Measurements from ENCODE around the gene DMD.

DMD gene

GRCh38 chrX:31545726-31546125 is 1665.6 kb downstream of the DMD start:
- Mint-ChIP-seq H3K27ac (no peak overlapping the region), H3K4me1 (ENCODE audit: low read depth) (no peaks in the 10 kb centered on the region), H3K27me3 (no peaks in the 10 kb centered on the region), H3K9me3 (peaks cover 3% of the 10 kb centered on the region), H3K4me3 (no peak overlapping the region), H3K36me3 (ENCODE audit: low read depth) (no peaks in the 10 kb centered on the region)

- no peaks in the 10 kb centered on the region for H3K4me1 Mint-ChIP-seq (ENCODE audit: low read depth)
- H3K27ac Mint-ChIP-seq = no peak overlapping the region
- H3K36me3 Mint-ChIP-seq (ENCODE audit: low read depth) = no peaks in the 10 kb centered on the region
- no peaks in the 10 kb centered on the region for H3K27me3 Mint-ChIP-seq
- H3K4me3 Mint-ChIP-seq = no peak overlapping the region
- H3K9me3 Mint-ChIP-seq = peaks cover 3% of the 10 kb centered on the region
Measured at GRCh38 chrX:31545191-31545590, 1666.2 kb downstream of the DMD start.

- no peaks in the 10 kb centered on the region for H3K4me1 Mint-ChIP-seq (ENCODE audit: low read depth)
- H3K9me3 Mint-ChIP-seq = peaks cover 3% of the 10 kb centered on the region
- H3K27ac Mint-ChIP-seq = no peak overlapping the region
- no peaks in the 10 kb centered on the region for H3K36me3 Mint-ChIP-seq (ENCODE audit: low read depth)
- no peak overlapping the region for H3K4me3 Mint-ChIP-seq
- no peaks in the 10 kb centered on the region for H3K27me3 Mint-ChIP-seq
Measured at GRCh38 chrX:31543634-31544033, 1667.7 kb downstream of the DMD start.

GRCh38 chrX:31542566-31542965 is 1668.8 kb downstream of the DMD start:
- Mint-ChIP-seq H3K4me1 (ENCODE audit: low read depth) (no peaks in the 10 kb centered on the region), H3K27me3 (no peaks in the 10 kb centered on the region), H3K4me3 (no peak overlapping the region), H3K36me3 (ENCODE audit: low read depth) (no peaks in the 10 kb centered on the region), H3K9me3 (peaks cover 3% of the 10 kb centered on the region), H3K27ac (no peak overlapping the region)

- Mint-ChIP-seq H3K4me1 (ENCODE audit: low read depth) (no peaks in the 10 kb centered on the region), H3K4me3 (no peak overlapping the region), H3K27ac (no peak overlapping the region), H3K27me3 (no peaks in the 10 kb centered on the region), H3K36me3 (ENCODE audit: low read depth) (no peaks in the 10 kb centered on the region), H3K9me3 (peaks cover 3% of the 10 kb centered on the region)
Measured at GRCh38 chrX:31540313-31540712, 1671.0 kb downstream of the DMD start.

- no peaks in the 10 kb centered on the region for H3K9me3 Mint-ChIP-seq
- H3K36me3 Mint-ChIP-seq (ENCODE audit: low read depth) = no peaks in the 10 kb centered on the region
- H3K4me3 Mint-ChIP-seq = no peak overlapping the region
- no peaks in the 10 kb centered on the region for H3K27me3 Mint-ChIP-seq
- H3K4me1 Mint-ChIP-seq (ENCODE audit: low read depth) = no peaks in the 10 kb centered on the region
- no peak overlapping the region for H3K27ac Mint-ChIP-seq
Measured at GRCh38 chrX:31527455-31528126, 1683.8 kb downstream of the DMD start.

- Mint-ChIP-seq H3K27ac (no peak overlapping the region), H3K4me1 (ENCODE audit: low read depth) (no peaks in the 10 kb centered on the region), H3K27me3 (no peaks in the 10 kb centered on the region), H3K36me3 (ENCODE audit: low read depth) (no peaks in the 10 kb centered on the region), H3K4me3 (no peak overlapping the region), H3K9me3 (no peaks in the 10 kb centered on the region)
Measured at GRCh38 chrX:31523884-31524536, 1687.3 kb downstream of the DMD start.

GRCh38 chrX:31522760-31523159 is 1688.6 kb downstream of the DMD start:
- Mint-ChIP-seq H3K27ac (no peak overlapping the region), H3K4me3 (no peak overlapping the region), H3K27me3 (no peaks in the 10 kb centered on the region), H3K36me3 (ENCODE audit: low read depth) (no peaks in the 10 kb centered on the region), H3K9me3 (no peaks in the 10 kb centered on the region), H3K4me1 (ENCODE audit: low read depth) (no peaks in the 10 kb centered on the region)

- H3K36me3 Mint-ChIP-seq (ENCODE audit: low read depth) = no peaks in the 10 kb centered on the region
- H3K4me1 Mint-ChIP-seq (ENCODE audit: low read depth) = no peaks in the 10 kb centered on the region
- no peak overlapping the region for H3K27ac Mint-ChIP-seq
- H3K4me3 Mint-ChIP-seq = no peak overlapping the region
- no peaks in the 10 kb centered on the region for H3K9me3 Mint-ChIP-seq
- no peaks in the 10 kb centered on the region for H3K27me3 Mint-ChIP-seq
Measured at GRCh38 chrX:31521941-31522340, 1689.4 kb downstream of the DMD start.

GRCh38 chrX:31516527-31516926 is 1694.8 kb downstream of the DMD start:
- H3K27ac Mint-ChIP-seq = no peak overlapping the region
- no peaks in the 10 kb centered on the region for H3K9me3 Mint-ChIP-seq
- H3K36me3 Mint-ChIP-seq (ENCODE audit: low read depth) = no peaks in the 10 kb centered on the region
- H3K4me3 Mint-ChIP-seq = no peak overlapping the region
- no peaks in the 10 kb centered on the region for H3K4me1 Mint-ChIP-seq (ENCODE audit: low read depth)
- no peaks in the 10 kb centered on the region for H3K27me3 Mint-ChIP-seq

- H3K27me3 Mint-ChIP-seq = no peaks in the 10 kb centered on the region
- no peak overlapping the region for H3K27ac Mint-ChIP-seq
- H3K4me3 Mint-ChIP-seq = no peak overlapping the region
- no peaks in the 10 kb centered on the region for H3K4me1 Mint-ChIP-seq (ENCODE audit: low read depth)
- no peaks in the 10 kb centered on the region for H3K9me3 Mint-ChIP-seq
- H3K36me3 Mint-ChIP-seq (ENCODE audit: low read depth) = no peaks in the 10 kb centered on the region
Measured at GRCh38 chrX:31508338-31508737, 1703.0 kb downstream of the DMD start.

- Mint-ChIP-seq H3K9me3 (no peaks in the 10 kb centered on the region), H3K4me3 (no peak overlapping the region), H3K27ac (no peak overlapping the region), H3K4me1 (ENCODE audit: low read depth) (no peaks in the 10 kb centered on the region), H3K27me3 (no peaks in the 10 kb centered on the region), H3K36me3 (ENCODE audit: low read depth) (no peaks in the 10 kb centered on the region)
Measured at GRCh38 chrX:31506928-31507327, 1704.4 kb downstream of the DMD start.

GRCh38 chrX:31506360-31506759 is 1705.0 kb downstream of the DMD start:
- Mint-ChIP-seq H3K4me3 (no peak overlapping the region), H3K9me3 (no peaks in the 10 kb centered on the region), H3K4me1 (ENCODE audit: low read depth) (no peaks in the 10 kb centered on the region), H3K27me3 (no peaks in the 10 kb centered on the region), H3K27ac (no peak overlapping the region), H3K36me3 (ENCODE audit: low read depth) (no peaks in the 10 kb centered on the region)

GRCh38 chrX:31500921-31501320 is 1710.4 kb downstream of the DMD start:
- Mint-ChIP-seq H3K9me3 (no peaks in the 10 kb centered on the region), H3K36me3 (ENCODE audit: low read depth) (no peaks in the 10 kb centered on the region), H3K4me1 (ENCODE audit: low read depth) (no peaks in the 10 kb centered on the region), H3K27ac (no peak overlapping the region), H3K27me3 (no peaks in the 10 kb centered on the region), H3K4me3 (no peak overlapping the region)

GRCh38 chrX:31499109-31499508 is 1712.2 kb downstream of the DMD start:
- H3K27me3 Mint-ChIP-seq = no peaks in the 10 kb centered on the region
- no peaks in the 10 kb centered on the region for H3K9me3 Mint-ChIP-seq
- H3K4me1 Mint-ChIP-seq (ENCODE audit: low read depth) = no peaks in the 10 kb centered on the region
- no peaks in the 10 kb centered on the region for H3K36me3 Mint-ChIP-seq (ENCODE audit: low read depth)
- H3K4me3 Mint-ChIP-seq = no peak overlapping the region
- no peak overlapping the region for H3K27ac Mint-ChIP-seq

- H3K27ac Mint-ChIP-seq = no peak overlapping the region
- H3K4me1 Mint-ChIP-seq (ENCODE audit: low read depth) = no peaks in the 10 kb centered on the region
- no peaks in the 10 kb centered on the region for H3K27me3 Mint-ChIP-seq
- H3K9me3 Mint-ChIP-seq = no peaks in the 10 kb centered on the region
- no peak overlapping the region for H3K4me3 Mint-ChIP-seq
- no peaks in the 10 kb centered on the region for H3K36me3 Mint-ChIP-seq (ENCODE audit: low read depth)
Measured at GRCh38 chrX:31497086-31497485, 1714.3 kb downstream of the DMD start.
